ENCODE results near the gene TMUB2.

TMUB2 gene

GRCh38 chr17:44176671-44177501 lies 9.9 kb upstream of the TMUB2 start:
- no peak for DNase-seq

GRCh38 chr17:44177640-44178039 lies 9.1 kb upstream of the TMUB2 start:
- DNase-seq = no peak

GRCh38 chr17:44178133-44178532 lies 8.6 kb upstream of the TMUB2 start:
- no peak for DNase-seq

GRCh38 chr17:44183024-44183423 lies 3.7 kb upstream of the TMUB2 start:
- no peak for DNase-seq

GRCh38 chr17:44184212-44184810 lies 2.5 kb upstream of the TMUB2 start:
- no peak for DNase-seq

- no peak for DNase-seq
Measured at GRCh38 chr17:44187131-44187899, 543 bp downstream of the TMUB2 start.

GRCh38 chr17:44188576-44189403 lies 2.0 kb downstream of the TMUB2 start:
- DNase-seq = no peak

- DNase-seq = no peak
Measured at GRCh38 chr17:44190481-44190880, 3.7 kb downstream of the TMUB2 start.

- DNase-seq = no peak
Measured at GRCh38 chr17:44191369-44191768, 4.6 kb downstream of the TMUB2 start.

GRCh38 chr17:44191941-44192496 lies 5.2 kb downstream of the TMUB2 start:
- no peak for DNase-seq

GRCh38 chr17:44192750-44193149 lies 6.0 kb downstream of the TMUB2 start:
- no peak for DNase-seq

- no peak for DNase-seq
Measured at GRCh38 chr17:44193326-44194084, 6.7 kb downstream of the TMUB2 start.

- DNase-seq = no peak
Measured at GRCh38 chr17:44197107-44197506, 10.3 kb downstream of the TMUB2 start.

- DNase-seq = no peak
Measured at GRCh38 chr17:44197980-44198720, 11.4 kb downstream of the TMUB2 start.

GRCh38 chr17:44198721-44199552 lies 12.2 kb downstream of the TMUB2 start:
- no peak for DNase-seq

GRCh38 chr17:44199553-44200477 lies 13.0 kb downstream of the TMUB2 start, which contains the start of gene ATXN7L3:
ATXN7L3 (minus strand) TSS chr17:44199884; CDS start chr17:44198070, 1,814 bp downstream.
- peak; percentile 64 for DNase-seq

GRCh38 chr17:44200478-44201155 lies 13.8 kb downstream of the TMUB2 start:
- no peak for DNase-seq

GRCh38 chr17:44202756-44203155 lies 16.0 kb downstream of the TMUB2 start:
- no peak for DNase-seq

Measured in NCI-H2029 treated with DMSO at 0.1 percent for 48 hours (cell line).